Prostate gland (tissue), 2 donors: ENCODE results near the gene XDH.

Source experiments
- POLR2A ChIP-seq: fragments of 450-650 bp; IDR thresholded peaks from one replicate; pipeline ENCODE4 v1.6.1; 2016; ENCODE audit warnings: antibody characterized with exemption, mild to moderate bottlenecking
- TF ChIP-seq, protein P1 (sequence below), 4 experiments: fragments of 200-600 bp in 2 of 4; fragments of 450-650 bp in 2 of 4; sonication (generic) in 2 of 4; IDR thresholded peaks; 1 replicate in 3 of 4; 2 replicates in 1 of 4; pipeline ENCODE4 v1.5.1; 2016 to 2019; ENCODE audit warnings: antibody characterized with exemption in 4 of 4, mild to moderate bottlenecking in 2 of 4, moderate library complexity in 2 of 4

- TF ChIP-seq, protein P1, sequence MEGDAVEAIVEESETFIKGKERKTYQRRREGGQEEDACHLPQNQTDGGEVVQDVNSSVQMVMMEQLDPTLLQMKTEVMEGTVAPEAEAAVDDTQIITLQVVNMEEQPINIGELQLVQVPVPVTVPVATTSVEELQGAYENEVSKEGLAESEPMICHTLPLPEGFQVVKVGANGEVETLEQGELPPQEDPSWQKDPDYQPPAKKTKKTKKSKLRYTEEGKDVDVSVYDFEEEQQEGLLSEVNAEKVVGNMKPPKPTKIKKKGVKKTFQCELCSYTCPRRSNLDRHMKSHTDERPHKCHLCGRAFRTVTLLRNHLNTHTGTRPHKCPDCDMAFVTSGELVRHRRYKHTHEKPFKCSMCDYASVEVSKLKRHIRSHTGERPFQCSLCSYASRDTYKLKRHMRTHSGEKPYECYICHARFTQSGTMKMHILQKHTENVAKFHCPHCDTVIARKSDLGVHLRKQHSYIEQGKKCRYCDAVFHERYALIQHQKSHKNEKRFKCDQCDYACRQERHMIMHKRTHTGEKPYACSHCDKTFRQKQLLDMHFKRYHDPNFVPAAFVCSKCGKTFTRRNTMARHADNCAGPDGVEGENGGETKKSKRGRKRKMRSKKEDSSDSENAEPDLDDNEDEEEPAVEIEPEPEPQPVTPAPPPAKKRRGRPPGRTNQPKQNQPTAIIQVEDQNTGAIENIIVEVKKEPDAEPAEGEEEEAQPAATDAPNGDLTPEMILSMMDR (IDR thresholded peaks at IDR 0.05), result no peak
- TF ChIP-seq POLR2A, result no peak
These were observed 10.2 kb downstream of the XDH start for GRCh38 chr2:31404302-31404701.
